MCF 10A (cell line): ENCODE measurements around the gene TOP3A. TPM values are rescaled to one million over a fixed set of nuclear protein-coding genes. Genes with fewer than 3 reads are reported as not detected.

ENCODE experiments used
- BruUV-seq: library from RNA; stranded (reverse); fragments of 400-500 nt; replicated peaks from 2 replicates; lab custom pipeline; 2021; lab: Mats Ljungman, UMichigan
- CTCF ChIA-PET: fragments of 300-600 bp; sonication (Branson Sonifier 250); formaldehyde crosslinking; extraction: SDS; loops from one replicate; lab custom pipeline; 2021; ENCODE audit warnings: antibody characterized with exemption, inconsistent platforms; lab: Yijun Ruan, JAX
- POLR2A ChIA-PET: fragments of 300-600, 350-650 bp; sonication (Branson Sonifier 250); formaldehyde crosslinking; extraction: SDS; loops from one replicate; lab custom pipeline; 2020; ENCODE audit warnings: antibody characterized with exemption, inconsistent platforms; lab: Yijun Ruan, JAX
- DNase-seq: peaks from one replicate; pipeline ENCODE4 v3.0.0-alpha.2; 2018; ENCODE audit not compliant: unreplicated experiment
- H3K27ac Mint-ChIP-seq: one replicate; pipeline ENCODE4 v1.8.0; 2022; ENCODE audit warnings: mild to moderate bottlenecking, low read depth, mixed read lengths; ENCODE audit not compliant: unreplicated experiment
- H3K27me3 Mint-ChIP-seq: one replicate; pipeline ENCODE4 v1.8.0; 2022; ENCODE audit warnings: mixed read lengths; ENCODE audit not compliant: insufficient read depth, unreplicated experiment
- H3K36me3 Mint-ChIP-seq: one replicate; pipeline ENCODE4 v1.8.0; 2022; ENCODE audit warnings: mild to moderate bottlenecking, moderate library complexity, mixed read lengths; ENCODE audit not compliant: insufficient read depth, unreplicated experiment
- H3K4me1 Mint-ChIP-seq: one replicate; pipeline ENCODE4 v1.8.0; 2022; ENCODE audit warnings: mixed read lengths; ENCODE audit not compliant: insufficient read depth, unreplicated experiment
- H3K4me3 Mint-ChIP-seq: one replicate; pipeline ENCODE4 v1.8.0; 2022; ENCODE audit warnings: mild to moderate bottlenecking, moderate library complexity, mixed read lengths; ENCODE audit not compliant: unreplicated experiment
- H3K9me3 Mint-ChIP-seq: one replicate; pipeline ENCODE4 v1.8.0; 2022; ENCODE audit warnings: mixed read lengths; ENCODE audit not compliant: unreplicated experiment
- CTCF ChIP-seq: fragments of 200-600 bp; IDR thresholded peaks from one replicate; pipeline ENCODE4 v1.8.0; 2022; ENCODE audit warnings: antibody characterized with exemption, mild to moderate bottlenecking; ENCODE audit not compliant: unreplicated experiment
- intact Hi-C: fragments of 100-400 bp; cut with micrococcal nuclease; formaldehyde crosslinking; loops from 2 replicates; pipeline ENCODE4 v1.14.1; 2022
- total RNA-seq: library from RNA; stranded (reverse); gene quantifications from 2 replicates; pipeline ENCODE4 v1.2.3, GENCODE V29; 2022

The TOP3A gene
- total RNA-seq, 1 experiment from 2014 or later = 32.5 TPM

DNA sequence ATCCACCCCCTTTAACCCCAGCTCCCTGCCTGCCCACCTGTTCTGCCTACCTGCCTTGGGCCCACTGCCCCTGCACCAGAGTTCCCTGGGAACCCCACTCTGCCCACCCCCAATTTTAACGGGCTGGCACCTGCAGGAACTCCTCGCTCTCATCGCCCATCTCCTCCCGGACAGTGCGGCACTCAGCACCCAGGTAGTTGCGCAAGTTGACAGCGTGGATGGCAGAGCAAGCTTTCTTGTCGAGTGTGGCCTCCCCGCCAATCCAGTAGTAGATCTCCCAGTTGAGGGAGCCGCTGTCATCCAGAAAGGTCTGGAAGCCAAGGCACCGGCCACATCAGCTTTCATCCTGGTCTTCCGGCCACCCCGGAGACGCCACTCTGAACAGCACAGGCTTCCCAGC is 64.1 kb downstream of the TOP3A start:
- Mint-ChIP-seq H3K27me3 (no peaks in the 10 kb centered on the region), H3K9me3 (no peaks in the 10 kb centered on the region), H3K4me1 (peaks cover 5% of the 10 kb centered on the region), H3K27ac (peak overlapping the region; percentile 64), H3K36me3 (peaks cover 93% of the 10 kb centered on the region), H3K4me3 (no peak overlapping the region)
- TF ChIP-seq CTCF = no peak
- intact Hi-C loops = no loop called here
- POLR2A ChIA-PET = no interaction called here
- CTCF ChIA-PET = interaction anchor here (1.0 kb wide), 1 partner anchor 72 kb away, joined by 3 read pairs; no protein-coding TSS in a partner anchor
- BruUV-seq = no TSS peak
- no peak for DNase-seq

GRCh38 chr17:18250259-18250658 is 64.5 kb downstream of the TOP3A start:
- no TSS peak for BruUV-seq
- H3K36me3 Mint-ChIP-seq = peaks cover 98% of the 10 kb centered on the region

DNA sequence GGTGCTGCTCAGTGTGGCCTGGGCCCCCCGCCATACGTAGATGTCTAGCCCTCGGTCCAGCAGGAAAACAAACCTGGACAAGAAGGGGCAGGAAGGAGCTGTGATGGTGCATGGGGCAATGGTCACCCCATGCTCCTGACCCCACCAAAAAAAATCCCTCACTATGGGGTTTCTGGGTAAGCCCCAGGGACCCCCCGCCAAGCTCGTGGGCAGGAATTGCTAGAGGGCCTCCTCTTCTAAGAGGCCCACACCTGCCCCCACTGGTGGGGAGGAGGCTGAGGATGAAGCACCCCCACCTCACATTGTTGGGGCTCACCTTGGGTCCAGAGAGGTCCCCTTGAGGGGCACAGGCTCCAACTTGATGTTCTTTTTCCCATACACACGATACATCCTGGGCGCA is 66.0 kb downstream of the TOP3A start:
- TF ChIP-seq CTCF = no peak
- Mint-ChIP-seq H3K36me3 (peaks cover 90% of the 10 kb centered on the region), H3K27me3 (no peaks in the 10 kb centered on the region), H3K4me3 (no peak overlapping the region), H3K9me3 (no peaks in the 10 kb centered on the region), H3K27ac (no peak overlapping the region), H3K4me1 (peaks cover 5% of the 10 kb centered on the region)
- intact Hi-C loops = loop anchor here (2.0 kb wide), 2 partner anchors 32 to 66 kb away; partner anchors contain the start of genes SMCR8 and TOP3A
- no peak for DNase-seq
- ChIA-PET CTCF (interaction anchor here (0.7 to 2.0 kb wide), 8 partner anchors 8 to 114 kb away, joined by 3 to 5 read pairs (median 4); no protein-coding TSS in a partner anchor), POLR2A (interaction anchor here (0.5 kb wide), 1 partner anchor 20 kb away, joined by 3 read pairs; no protein-coding TSS in a partner anchor)
- no TSS peak for BruUV-seq

More at GRCh38 chr17:18250259-18250658, 64.5 kb downstream of the TOP3A start:
- intact Hi-C loops = no loop called here
- Mint-ChIP-seq H3K27ac (peak overlapping the region; percentile 64), H3K4me1 (peaks cover 5% of the 10 kb centered on the region), H3K4me3 (no peak overlapping the region), H3K27me3 (no peaks in the 10 kb centered on the region), H3K9me3 (no peaks in the 10 kb centered on the region)
- peak; percentile 35 for DNase-seq
- ChIA-PET CTCF (interaction anchor here (1.0 kb wide), 1 partner anchor 73 kb away, joined by 3 read pairs; no protein-coding TSS in a partner anchor), POLR2A (no interaction called here)
- TF ChIP-seq CTCF = no peak

DNA sequence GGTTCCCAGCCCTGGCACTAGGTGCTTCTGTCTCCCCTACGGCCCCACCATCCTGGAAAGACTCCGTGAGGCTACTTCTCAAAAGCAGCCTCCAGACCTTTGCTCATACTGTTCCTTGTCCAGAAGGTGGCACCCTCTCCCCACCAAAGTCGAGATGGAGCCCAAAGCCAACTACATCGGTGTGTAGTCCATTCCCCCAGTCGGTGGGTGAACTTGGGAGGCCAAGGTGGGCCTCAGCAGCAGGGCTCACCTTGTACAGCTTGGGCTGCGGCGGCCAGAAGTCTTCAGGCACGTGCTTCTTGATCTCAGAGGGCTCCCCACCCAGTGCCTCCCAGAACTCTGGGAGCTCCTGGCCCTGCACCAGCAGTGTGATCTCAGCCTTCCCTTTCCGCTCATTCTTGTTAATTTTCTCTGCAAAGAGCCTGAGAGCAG is 66.5 kb downstream of the TOP3A start:
- DNase-seq = peak; percentile 83
- CTCF ChIA-PET = interaction anchor here (0.5 to 2.0 kb wide), 10 partner anchors 8 to 73 kb away, joined by 3 to 8 read pairs (median 4); no protein-coding TSS in a partner anchor

More for the DNA sequence above, 66.5 kb downstream of the TOP3A start:
- BruUV-seq = no TSS peak
- no peaks in the 10 kb centered on the region for H3K9me3 Mint-ChIP-seq
- H3K27me3 Mint-ChIP-seq = no peaks in the 10 kb centered on the region
- TF ChIP-seq CTCF = peak; percentile 61
- H3K27ac Mint-ChIP-seq = no peak overlapping the region
- POLR2A ChIA-PET = interaction anchor here (0.6 kb wide), 1 partner anchor 9 kb away, joined by 3 read pairs; no protein-coding TSS in a partner anchor
- peaks cover 89% of the 10 kb centered on the region for H3K36me3 Mint-ChIP-seq
- no peak overlapping the region for H3K4me3 Mint-ChIP-seq
- peaks cover 5% of the 10 kb centered on the region for H3K4me1 Mint-ChIP-seq
- intact Hi-C loops = loop anchor here (2.0 kb wide), 2 partner anchors 32 to 66 kb away; partner anchors contain the start of genes SMCR8 and TOP3A
